ENCODE data around the gene SLC44A1.
"Not testable (repeated sequence)": the region's sequence is repeated elsewhere in the genome, so short reads cannot be mapped to it uniquely, and the experiment has no call there.

SLC44A1 gene

DNA sequence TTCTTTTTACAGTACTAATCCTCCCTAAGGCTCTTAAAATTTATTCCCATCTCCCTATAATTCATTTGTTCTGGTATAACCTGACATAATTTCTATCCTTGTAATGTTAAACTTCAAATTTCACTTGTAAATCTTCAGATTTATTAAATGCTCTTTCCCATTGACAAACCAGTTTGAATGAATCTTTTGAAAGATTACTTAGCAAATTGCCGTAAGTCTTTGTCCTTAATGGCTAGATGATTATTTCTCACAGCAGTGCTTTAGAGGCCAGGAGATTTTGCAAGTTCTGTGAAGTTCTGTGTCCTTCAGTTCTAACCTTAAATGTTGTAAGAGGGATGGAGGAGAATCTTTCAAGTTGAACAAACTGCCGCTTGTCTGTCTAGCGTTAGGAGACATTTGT is 4.2 kb downstream of the SLC44A1 start:
- H3K4me3 ChIP-seq (ENCODE audit: low read depth, low read length): no peak overlapping the region

DNA sequence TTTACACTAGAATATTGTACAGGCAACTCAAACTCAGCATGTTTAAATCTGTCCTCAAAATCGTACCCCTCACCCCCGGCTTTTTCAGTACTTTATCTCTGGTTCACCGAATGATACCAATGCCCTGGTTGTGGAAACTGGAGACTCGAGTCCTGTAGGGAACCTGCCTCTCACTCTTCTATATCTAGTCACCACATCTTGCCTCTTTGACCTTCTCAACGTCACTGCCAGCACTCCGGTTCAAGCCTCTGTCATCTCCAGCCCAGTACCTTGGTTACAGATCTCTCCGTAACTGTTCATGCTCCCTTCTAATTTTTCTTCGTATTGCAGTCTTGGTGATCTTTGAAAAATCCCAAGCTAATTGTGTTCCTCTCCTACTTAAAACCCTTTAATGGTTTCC is 6.7 kb downstream of the SLC44A1 start:
- no peak for TF ChIP-seq CTCF (IDR thresholded peaks at IDR 0.05; ENCODE audit: low read depth, low read length)
- H3K4me3 ChIP-seq (ENCODE audit: low read depth, low read length): no peak overlapping the region

More for the DNA sequence above, 4.2 kb downstream of the SLC44A1 start:
- TF ChIP-seq CTCF (IDR thresholded peaks at IDR 0.05; ENCODE audit: low read depth, low read length): no peak

DNA sequence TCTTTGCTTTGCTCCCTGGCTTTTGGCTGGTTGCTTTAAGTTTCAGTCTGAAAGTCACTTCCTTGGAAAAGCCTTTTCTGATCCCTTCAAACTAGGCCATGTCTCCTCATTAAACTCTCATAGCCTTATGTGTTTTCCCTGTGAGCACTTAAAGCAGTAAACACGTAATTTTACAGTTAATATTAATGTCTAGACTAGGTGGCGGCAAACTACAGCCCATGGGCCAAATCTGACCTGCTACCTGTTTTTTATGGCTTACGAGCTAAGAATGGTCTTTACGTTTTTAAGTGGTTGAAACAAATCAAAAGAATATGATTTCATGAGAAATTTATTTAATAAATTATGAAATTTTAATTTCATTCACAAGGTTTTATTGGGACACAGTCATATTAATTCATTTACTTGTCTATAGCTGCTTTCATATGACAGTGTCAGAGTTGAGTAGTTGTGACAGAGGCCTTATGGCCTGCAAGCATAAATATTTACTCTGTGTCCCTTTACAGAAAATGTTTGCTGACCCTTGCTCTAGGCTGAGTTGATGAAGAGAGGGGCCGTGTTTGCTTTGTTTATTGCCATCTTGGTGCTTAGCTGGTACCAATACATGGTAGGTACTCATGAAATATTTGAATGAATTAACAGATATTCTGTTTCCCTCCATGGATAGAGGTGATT is 7.4 kb downstream of the SLC44A1 start:
- TF ChIP-seq CTCF (IDR thresholded peaks at IDR 0.05; ENCODE audit: low read depth, low read length): no peak
- no peak overlapping the region for H3K4me3 ChIP-seq (ENCODE audit: low read depth, low read length)

DNA sequence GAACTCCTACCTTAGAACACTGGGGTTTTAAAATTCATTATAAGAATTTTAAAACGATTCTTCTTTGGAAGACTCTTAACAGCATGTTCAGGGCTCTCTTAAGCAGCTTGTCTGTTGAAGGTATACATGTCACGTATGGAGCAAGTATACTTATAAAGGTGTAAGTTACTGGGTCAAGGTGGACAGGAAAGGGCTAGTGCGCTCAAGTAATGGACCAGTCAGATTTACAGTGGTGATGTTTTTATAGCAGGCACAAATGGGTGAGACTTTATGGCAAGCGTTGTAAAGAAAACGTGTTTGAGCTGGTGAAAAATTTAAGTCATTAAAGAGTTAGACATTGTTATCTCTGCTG is 7.9 kb downstream of the SLC44A1 start:
- no peak overlapping the region for H3K4me3 ChIP-seq (ENCODE audit: low read depth, low read length)
- TF ChIP-seq CTCF (IDR thresholded peaks at IDR 0.05; ENCODE audit: low read depth, low read length): no peak

DNA sequence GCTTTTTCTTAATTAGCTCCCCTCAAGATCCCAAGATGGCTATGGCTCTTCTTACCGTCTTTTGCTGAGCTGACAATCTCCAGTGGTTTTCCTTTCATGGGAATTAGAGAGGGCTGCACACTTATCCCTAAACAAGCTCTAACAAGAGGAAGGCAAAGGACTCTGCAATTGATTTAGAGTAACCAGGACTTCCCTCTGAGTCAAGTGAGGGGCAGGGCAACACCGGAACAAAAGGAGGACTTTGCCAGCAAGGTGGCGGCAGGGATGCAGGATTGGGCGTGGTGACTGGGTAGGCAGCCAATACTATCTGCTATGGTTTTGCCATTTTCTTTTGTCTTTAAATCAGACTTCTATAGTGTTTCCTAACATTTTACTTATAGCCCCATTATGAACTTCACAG is 9.8 kb downstream of the SLC44A1 start:
- TF ChIP-seq CTCF (IDR thresholded peaks at IDR 0.05; ENCODE audit: low read depth, low read length): no peak
- H3K4me3 ChIP-seq (ENCODE audit: low read depth, low read length): no peak overlapping the region

DNA sequence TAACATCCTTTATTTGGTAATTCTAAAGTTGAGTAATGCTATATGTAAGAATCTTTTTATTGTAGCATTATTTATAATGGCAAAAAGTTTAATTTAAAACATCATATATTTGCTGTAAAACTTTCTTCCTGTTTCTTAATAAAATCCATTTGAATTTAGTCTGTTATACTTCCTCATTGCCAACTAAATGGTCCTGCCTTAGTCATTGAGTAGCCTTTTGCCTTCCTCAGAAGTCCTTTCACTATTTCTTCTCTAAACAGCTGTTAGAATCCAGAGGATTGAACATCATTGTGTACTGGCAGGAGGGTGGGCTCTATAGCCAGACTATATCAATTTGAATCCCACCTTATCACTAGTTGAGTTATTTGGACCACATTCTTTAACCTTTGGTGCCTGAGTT is 11.0 kb downstream of the SLC44A1 start:
- H3K4me3 ChIP-seq (ENCODE audit: low read depth, low read length): no peak overlapping the region
- no peak for TF ChIP-seq CTCF (IDR thresholded peaks at IDR 0.05; ENCODE audit: low read depth, low read length)

DNA sequence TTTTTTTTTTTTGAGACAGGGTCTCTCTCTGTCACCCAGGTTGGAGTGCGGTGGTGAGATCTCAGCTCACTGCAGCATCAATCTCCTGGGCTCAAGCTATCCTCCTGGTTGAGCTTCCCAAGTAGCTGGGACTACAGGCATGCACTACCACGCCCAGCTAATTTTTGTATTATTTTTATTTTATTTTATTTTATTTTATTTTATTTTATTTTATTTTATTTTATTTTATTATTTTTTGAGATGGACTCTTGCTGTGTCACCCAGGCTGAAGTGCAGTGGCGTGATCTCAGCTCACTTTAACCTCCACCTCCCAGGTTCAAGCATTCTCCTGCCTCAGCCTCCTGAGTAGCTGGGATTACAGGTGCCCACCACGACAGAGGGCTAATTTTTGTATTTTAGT is 12.1 kb downstream of the SLC44A1 start:
- not testable (repeated sequence) for H3K4me3 ChIP-seq (ENCODE audit: low read depth, low read length)

DNA sequence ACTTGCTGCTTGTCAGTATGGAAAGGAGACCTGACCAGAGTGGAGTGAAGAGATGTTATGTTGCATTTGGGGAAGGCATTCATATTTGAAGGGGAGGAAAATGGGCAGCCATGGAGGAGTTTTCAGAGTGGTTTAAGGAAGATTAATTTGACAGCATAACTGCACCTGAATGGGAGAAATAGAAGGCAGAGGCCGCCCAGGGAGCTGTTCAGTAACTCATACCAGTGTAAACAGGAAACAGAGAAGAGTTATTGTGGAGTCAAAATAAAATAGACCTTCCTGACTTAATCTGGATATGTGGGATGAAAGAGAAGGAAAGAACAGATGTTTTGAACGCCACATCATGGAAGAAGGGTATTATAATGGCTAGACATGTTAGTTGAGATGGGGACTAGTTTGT is 13.4 kb downstream of the SLC44A1 start:
- H3K4me3 ChIP-seq (ENCODE audit: low read depth, low read length): no peak overlapping the region
- TF ChIP-seq CTCF (IDR thresholded peaks at IDR 0.05; ENCODE audit: low read depth, low read length): no peak
